Neural progenitor cell (in vitro differentiated cells): ENCODE results near the gene RUNDC1. TPM values are rescaled to one million over a fixed set of nuclear protein-coding genes. Genes with fewer than 3 reads are reported as not detected.
A peak's percentile ranks its signal among the peaks of the same experiment; 100 is the strongest.

Source experiments
- DNase-seq: peaks from one replicate; pipeline ENCODE4 v3.0.0-alpha.2; 2016; ENCODE audit warnings: low spot score
- H2AFZ ChIP-seq: fragments of 200-600 bp; sonication (generic); replicated peaks from 2 replicates; pipeline ENCODE4 v1.6.1; 2016; ENCODE audit warnings: antibody characterized with exemption
- H3F3A ChIP-seq: fragments of 200-600 bp; sonication (generic); 2 replicates; pipeline ENCODE4 v1.6.1; 2016; ENCODE audit warnings: antibody characterized with exemption, low read depth
- H3K27ac ChIP-seq: fragments of 200-600 bp; sonication (generic); 2 replicates; pipeline ENCODE4 v1.5.1; 2016; ENCODE audit warnings: mild to moderate bottlenecking
- H3K27me3 ChIP-seq: fragments of 200-600 bp; sonication (generic); 2 replicates; pipeline ENCODE4 v1.6.1; 2016; ENCODE audit warnings: mild to moderate bottlenecking, moderate library complexity
- H3K36me3 ChIP-seq: fragments of 200-600 bp; sonication (generic); 2 replicates; pipeline ENCODE4 v1.5.1; 2016
- H3K4me1 ChIP-seq: fragments of 200-600 bp; sonication (generic); 2 replicates; pipeline ENCODE4 v1.6.1; 2016; ENCODE audit warnings: mixed run types
- H3K4me2 ChIP-seq: fragments of 200-600 bp; sonication (generic); 2 replicates; pipeline ENCODE4 v1.6.1; 2016
- H3K4me3 ChIP-seq: fragments of 200-600 bp; sonication (generic); 2 replicates; pipeline ENCODE4 v1.5.1; 2016
- H3K79me2 ChIP-seq: fragments of 200-600 bp; sonication (generic); 2 replicates; pipeline ENCODE4 v1.6.1; 2016; ENCODE audit warnings: low read depth
- H3K9ac ChIP-seq: fragments of 200-600 bp; sonication (generic); 2 replicates; pipeline ENCODE4 v1.6.1; 2016
- H3K9me3 ChIP-seq: fragments of 200-600 bp; sonication (generic); 2 replicates; pipeline ENCODE4 v1.5.1; 2016; ENCODE audit warnings: low read depth
- H4K20me1 ChIP-seq: fragments of 200-600 bp; sonication (generic); 2 replicates; pipeline ENCODE4 v1.6.1; 2016; ENCODE audit warnings: low read depth
- H3K27ac Mint-ChIP-seq: 3 replicates; pipeline ENCODE4 v1.8.0; 2021; ENCODE audit warnings: mixed read lengths
- H3K27me3 Mint-ChIP-seq: 2 replicates; pipeline ENCODE4 v1.8.0; 2022; ENCODE audit warnings: low read depth, mild to moderate bottlenecking, inconsistent platforms, moderate library complexity, mixed read lengths; ENCODE audit not compliant: insufficient read depth
- H3K36me3 Mint-ChIP-seq: 3 replicates; pipeline ENCODE4 v1.8.0; 2021; ENCODE audit warnings: mixed read lengths
- H3K4me1 Mint-ChIP-seq: 3 replicates; pipeline ENCODE4 v1.8.0; 2021; ENCODE audit warnings: mixed read lengths
- H3K4me3 Mint-ChIP-seq: 3 replicates; pipeline ENCODE4 v1.8.0; 2021; ENCODE audit warnings: mild to moderate bottlenecking, moderate library complexity, mixed read lengths
- H3K9me3 Mint-ChIP-seq: 3 replicates; pipeline ENCODE4 v1.8.0; 2020; ENCODE audit warnings: mixed read lengths
- EZH2 ChIP-seq: fragments of 200-600 bp; sonication (generic); IDR thresholded peaks from 2 replicates; pipeline ENCODE4 v1.6.1; 2017; ENCODE audit warnings: antibody characterized with exemption, mild to moderate bottlenecking, moderate library complexity
- EZH2phosphoT487 ChIP-seq: fragments of 200-600 bp; sonication (generic); IDR thresholded peaks from 2 replicates; pipeline ENCODE4 v1.6.1; 2017; ENCODE audit warnings: antibody characterized with exemption
- total RNA-seq: library from RNA; depleted of rRNA; stranded (reverse); fragments of >200 nt; gene quantifications from 2 replicates; pipeline ENCODE4 v1.2.3, GENCODE V29; 2015; ENCODE audit warnings: low replicate concordance
- TF ChIP-seq, protein P1 (sequence below): fragments of 200-600 bp; sonication (generic); IDR thresholded peaks from 2 replicates; pipeline ENCODE4 v1.5.1; 2017; ENCODE audit warnings: antibody characterized with exemption, mild to moderate bottlenecking

RUNDC1 gene
- total RNA-seq, 1 donor from 2014 or later: 11.4 TPM

DNA sequence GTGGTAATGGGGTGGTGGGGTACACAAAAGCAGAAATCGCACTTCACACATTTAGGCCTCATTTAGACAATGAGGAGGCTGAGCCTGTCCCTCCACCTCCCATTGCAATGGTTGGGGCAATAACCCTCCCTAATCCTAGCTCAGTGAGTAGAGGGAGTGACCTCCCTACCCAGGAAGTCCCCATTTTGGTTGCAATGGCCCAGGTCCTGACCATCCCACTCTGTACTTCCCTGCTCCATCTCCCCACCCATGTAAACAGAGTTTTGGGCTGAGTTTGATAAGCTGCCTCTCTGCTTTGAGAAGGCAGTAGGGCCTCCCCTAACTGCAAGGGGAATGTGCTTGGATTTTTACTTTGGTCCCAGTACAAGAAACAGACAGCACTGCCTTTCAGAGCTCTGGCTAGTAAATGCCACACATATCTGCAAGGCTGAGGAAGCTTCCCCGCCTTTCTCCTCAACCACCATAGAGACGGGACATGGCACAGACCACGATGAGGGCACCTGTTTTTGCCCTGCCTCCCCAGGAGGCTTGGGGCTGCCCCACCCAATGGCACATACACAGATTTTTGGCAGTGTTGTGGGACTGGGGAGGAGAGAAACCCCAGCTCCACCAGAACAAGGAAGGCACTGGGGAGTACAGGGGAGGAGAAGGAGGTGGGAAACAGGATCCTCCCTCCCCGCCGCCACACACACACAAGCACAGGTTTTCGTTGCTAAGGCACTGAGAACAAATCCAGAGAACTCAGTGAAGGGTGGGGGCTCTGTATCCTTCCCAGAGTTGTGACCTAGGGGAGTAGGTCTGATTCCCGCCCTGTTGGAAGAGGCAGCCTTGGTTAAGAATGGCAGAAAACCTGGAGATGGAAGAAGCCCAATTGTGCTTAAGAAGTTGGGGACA, 34.5 kb downstream of the RUNDC1 start:
- Histone ChIP-seq H3K4me1 (peaks cover 7% of the 10 kb centered on the region), H3K27ac (no peak overlapping the region), H3K27me3 (no peaks in the 10 kb centered on the region), H3K36me3 (no peaks in the 10 kb centered on the region), H3K4me3 (no peak overlapping the region), H3F3A (peaks cover 6% of the 10 kb centered on the region), H4K20me1 (peaks cover 23% of the 10 kb centered on the region), H3K79me2 (peaks cover 23% of the 10 kb centered on the region), H3K4me2 (no peak overlapping the region), H3K9ac (no peak overlapping the region), H2AFZ (no peak overlapping the region), H3K9me3 (no peaks in the 10 kb centered on the region)
- H3K27me3 Mint-ChIP-seq: no peaks in the 10 kb centered on the region
- H3K9me3 Mint-ChIP-seq: no peaks in the 10 kb centered on the region
- H3K4me3 Mint-ChIP-seq: peak overlapping the region; percentile 14
- H3K4me1 Mint-ChIP-seq: peaks cover 49% of the 10 kb centered on the region
- no peak for DNase-seq
- TF ChIP-seq EZH2phosphoT487 (no peak), EZH2 (no peak)
- TF ChIP-seq, protein P1, sequence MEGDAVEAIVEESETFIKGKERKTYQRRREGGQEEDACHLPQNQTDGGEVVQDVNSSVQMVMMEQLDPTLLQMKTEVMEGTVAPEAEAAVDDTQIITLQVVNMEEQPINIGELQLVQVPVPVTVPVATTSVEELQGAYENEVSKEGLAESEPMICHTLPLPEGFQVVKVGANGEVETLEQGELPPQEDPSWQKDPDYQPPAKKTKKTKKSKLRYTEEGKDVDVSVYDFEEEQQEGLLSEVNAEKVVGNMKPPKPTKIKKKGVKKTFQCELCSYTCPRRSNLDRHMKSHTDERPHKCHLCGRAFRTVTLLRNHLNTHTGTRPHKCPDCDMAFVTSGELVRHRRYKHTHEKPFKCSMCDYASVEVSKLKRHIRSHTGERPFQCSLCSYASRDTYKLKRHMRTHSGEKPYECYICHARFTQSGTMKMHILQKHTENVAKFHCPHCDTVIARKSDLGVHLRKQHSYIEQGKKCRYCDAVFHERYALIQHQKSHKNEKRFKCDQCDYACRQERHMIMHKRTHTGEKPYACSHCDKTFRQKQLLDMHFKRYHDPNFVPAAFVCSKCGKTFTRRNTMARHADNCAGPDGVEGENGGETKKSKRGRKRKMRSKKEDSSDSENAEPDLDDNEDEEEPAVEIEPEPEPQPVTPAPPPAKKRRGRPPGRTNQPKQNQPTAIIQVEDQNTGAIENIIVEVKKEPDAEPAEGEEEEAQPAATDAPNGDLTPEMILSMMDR: no peak
- H3K27ac Mint-ChIP-seq: peak overlapping the region; percentile 89
- peaks cover 10% of the 10 kb centered on the region for H3K36me3 Mint-ChIP-seq

DNA sequence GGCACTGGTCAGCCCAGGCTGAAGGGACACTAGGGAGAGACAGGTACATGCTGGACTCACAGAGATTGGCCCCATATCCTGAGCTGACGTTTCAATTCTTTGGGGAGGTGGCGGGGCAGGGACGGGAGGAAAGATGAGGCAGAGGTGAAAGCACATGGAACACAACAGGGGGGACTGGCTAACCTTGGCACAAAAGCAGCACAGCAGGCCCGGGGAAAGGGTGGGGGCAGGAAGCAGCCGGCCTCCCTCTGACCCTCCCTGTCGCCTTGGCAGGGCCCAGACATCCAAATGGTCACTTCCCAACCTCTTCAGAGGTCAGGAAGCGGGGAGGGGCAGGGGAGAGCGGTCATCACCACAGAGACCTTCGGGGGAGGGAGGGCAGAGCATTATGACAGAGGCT, 35.2 kb downstream of the RUNDC1 start:
- Mint-ChIP-seq H3K4me3 (peak overlapping the region; percentile 14), H3K27me3 (no peaks in the 10 kb centered on the region), H3K9me3 (no peaks in the 10 kb centered on the region), H3K36me3 (peaks cover 10% of the 10 kb centered on the region), H3K27ac (peak overlapping the region; percentile 89), H3K4me1 (peaks cover 56% of the 10 kb centered on the region)
- no peak for DNase-seq
- Histone ChIP-seq H3K9me3 (no peaks in the 10 kb centered on the region), H3K4me2 (no peak overlapping the region), H3K4me3 (no peak overlapping the region), H2AFZ (no peak overlapping the region), H3K9ac (no peak overlapping the region), H3K27me3 (no peaks in the 10 kb centered on the region), H3K27ac (no peak overlapping the region), H3K79me2 (peaks cover 30% of the 10 kb centered on the region), H3K4me1 (peaks cover 7% of the 10 kb centered on the region), H3F3A (peaks cover 9% of the 10 kb centered on the region), H4K20me1 (peaks cover 28% of the 10 kb centered on the region), H3K36me3 (no peaks in the 10 kb centered on the region)
- no peak for TF ChIP-seq EZH2
- TF ChIP-seq, protein P1: no peak
- no peak for TF ChIP-seq EZH2phosphoT487

GRCh38 chr17:43016216-43016615, 35.9 kb downstream of the RUNDC1 start:
- Mint-ChIP-seq H3K4me1 (peaks cover 61% of the 10 kb centered on the region), H3K27me3 (peaks cover under 1% of the 10 kb centered on the region), H3K27ac (peak overlapping the region; percentile 89), H3K9me3 (no peaks in the 10 kb centered on the region), H3K4me3 (peak overlapping the region; percentile 50), H3K36me3 (peaks cover 10% of the 10 kb centered on the region)
- H3K36me3 ChIP-seq: no peaks in the 10 kb centered on the region
- H3K4me2 ChIP-seq: no peak overlapping the region
- H3K79me2 ChIP-seq: peaks cover 36% of the 10 kb centered on the region
- peaks cover 7% of the 10 kb centered on the region for H3K4me1 ChIP-seq
- H3K9me3 ChIP-seq: no peaks in the 10 kb centered on the region
- no peak overlapping the region for H3K4me3 ChIP-seq
- H3F3A ChIP-seq: peaks cover 9% of the 10 kb centered on the region
- TF ChIP-seq, protein P1: no peak
- TF ChIP-seq EZH2phosphoT487: no peak
- no peak for TF ChIP-seq EZH2
- peaks cover 28% of the 10 kb centered on the region for H4K20me1 ChIP-seq
- H3K9ac ChIP-seq: no peak overlapping the region
- no peak overlapping the region for H2AFZ ChIP-seq
- no peak for DNase-seq
- no peaks in the 10 kb centered on the region for H3K27me3 ChIP-seq
- no peak overlapping the region for H3K27ac ChIP-seq
